ENCODE data around the gene METAP2. TPM values are rescaled to one million over a fixed set of nuclear protein-coding genes. Genes with fewer than 3 reads are reported as not detected.

The METAP2 gene
- total and polyA plus RNA-seq, 2 of the 8 experiments (the other 6 are each of a cell fraction or from before 2014, with no cell fraction given), result 41.3 to 114 TPM

DNA sequence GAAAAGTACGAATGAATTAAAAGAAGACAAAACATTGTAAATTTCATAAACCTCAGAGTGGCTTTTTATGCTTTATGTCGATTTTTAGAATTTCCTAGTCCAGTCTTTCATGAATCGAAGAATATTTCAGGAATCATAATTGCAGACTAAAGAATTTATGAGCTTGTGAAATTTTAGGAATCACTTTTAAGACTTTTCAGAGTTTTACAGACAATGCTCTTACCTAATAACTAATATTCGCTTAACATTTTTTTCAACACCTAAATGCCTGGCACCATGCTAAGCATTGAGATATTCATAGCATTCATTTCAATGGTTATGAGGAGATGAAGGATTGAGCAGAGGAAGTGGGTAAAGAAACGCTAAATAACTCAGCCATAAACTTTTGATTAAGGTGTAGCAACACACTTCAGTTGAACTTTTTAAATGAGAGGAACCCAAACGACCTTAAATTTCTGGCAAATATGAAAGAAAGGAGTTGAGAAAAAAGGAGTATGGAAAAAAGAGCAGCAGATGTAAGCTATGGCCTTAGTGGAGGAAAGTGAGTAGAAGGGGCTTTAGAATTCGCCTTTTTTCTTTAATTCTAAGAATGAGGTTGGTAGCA is 78.1 kb downstream of the METAP2 start:
- DNase-seq (ENCODE audit: low read depth in 1 of 2, low spot score in 2 of 2), result no peak
- H3K79me1 ChIP-seq (ENCODE audit: low read depth, low read length), result no peaks in the 10 kb centered on the region
- ChIA-PET POLR2A (ENCODE audit: partially characterized antibody) (interaction anchor here (0.9 to 3.5 kb wide), 7 partner anchors 9 to 38 kb away, joined by 3 to 20 read pairs (median 4); no protein-coding TSS in a partner anchor), CTCF (ENCODE audit: partially characterized antibody) (interaction anchor here (1.1 kb wide), 1 partner anchor 20 kb away, joined by 7 read pairs; no protein-coding TSS in a partner anchor)
- no peak overlapping the region for H2AFZ ChIP-seq (ENCODE audit: low read length)
- no peak overlapping the region for H2BK12ac ChIP-seq (ENCODE audit: low read depth, low read length)
- H4K20me1 ChIP-seq (replicated peaks in 1 of 2; ENCODE audit: control insufficient read depth in 1 of 2, insufficient read depth in 2 of 2, low read length in 2 of 2), result no peaks in the 10 kb centered on the region
- peak overlapping the region; percentile 29 for H4K91ac ChIP-seq (replicated peaks; ENCODE audit: insufficient read length, low read length)
- no peak overlapping the region for H3K23ac ChIP-seq (ENCODE audit: insufficient read length)
- peaks cover 0 to 9% (median 3%) of the 10 kb centered on the region in 4 experiments; a peak in 5 of 7 replicates for H3K4me1 ChIP-seq (replicated peaks in 1 of 4; ENCODE audit: control insufficient read depth in 3 of 4, insufficient read depth in 4 of 4, low read length in 3 of 4)
- H2BK15ac ChIP-seq (ENCODE audit: low read length), result no peak overlapping the region
- WGBS, 2 experiments (ENCODE audit: extremely low coverage in 1 of 2, insufficient coverage in 1 of 2, insufficient read length in 1 of 2, insufficient replicate concordance in 2 of 2, low coverage in 1 of 2, low lambda C conversion rate in 2 of 2, missing lambda C conversion rate in 1 of 2), result 14% methylated on average over 7 of the region's 7 CpGs; no CpG with 5 or more reads in 1 of the 2 experiments
- H3K27me3 ChIP-seq (replicated peaks in 1 of 4; ENCODE audit: control insufficient read depth in 3 of 4, extremely low read depth in 1 of 4, insufficient read depth in 3 of 4, low read length in 3 of 4), result no peaks in the 10 kb centered on the region
- no peak overlapping the region for H4K8ac ChIP-seq (ENCODE audit: extremely low read depth, insufficient read depth, low read length)
- H3K9me3 ChIP-seq (ENCODE audit: insufficient read depth in 2 of 2, low read depth in 1 of 2, low read length in 1 of 2), result no peaks in the 10 kb centered on the region
- no peak for FAIRE-seq
- peak overlapping the region; percentile 61 for H3K4ac ChIP-seq (replicated peaks; ENCODE audit: insufficient read length, low read depth, low read length)
- H2BK120ac ChIP-seq (replicated peaks; ENCODE audit: low read depth, low read length), result peak overlapping the region; percentile 80
- H3K79me2 ChIP-seq (ENCODE audit: control insufficient read depth in 1 of 2, insufficient read depth in 2 of 2, low read length in 2 of 2), result peaks cover 11 to 77% of the 10 kb centered on the region in 2 experiments
- peak overlapping the region; percentile 76; the same call in 1 of the 2 replicates for H2BK5ac ChIP-seq (ENCODE audit: low read depth, low read length)
- H3K4me3 ChIP-seq (ENCODE audit: extremely low read depth in 1 of 4, insufficient read depth in 2 of 4, low read depth in 3 of 4, low read length in 4 of 4), result peak overlapping the region; percentile 71 to 95 (median 88)
- peak overlapping the region; percentile 72 to 97 for H3K4me2 ChIP-seq (ENCODE audit: insufficient read depth in 1 of 2, low read depth in 2 of 2, low read length in 2 of 2)
- peaks cover 0 to under 1% (median 0%) of the 10 kb centered on the region in 4 experiments; a peak in 1 of 8 replicates for H3K36me3 ChIP-seq (ENCODE audit: control insufficient read depth in 2 of 4, insufficient read depth in 4 of 4, low read length in 3 of 4)
- H2AK5ac ChIP-seq (ENCODE audit: low read depth, low read length), result no peak overlapping the region
- peak overlapping the region; percentile 72 for H3K27ac ChIP-seq (ENCODE audit: low read depth, low read length)
- H2BK20ac ChIP-seq (ENCODE audit: low read length), result peak overlapping the region; percentile 51; the same call in 1 of the 2 replicates
- H3K9ac ChIP-seq (replicated peaks in 1 of 4; ENCODE audit: extremely low read depth in 1 of 4, low read depth in 3 of 4, low read length in 3 of 4), result peak overlapping the region in 3 of 4 experiments; percentile 36 to 75 (median 40); a peak in 5 of 7 replicates
- H3K18ac ChIP-seq (ENCODE audit: extremely low read depth, low read length), result no peak overlapping the region; the same call in 1 of the 2 replicates
- peaks cover 8% of the 10 kb centered on the region; the same call in 1 of the 2 replicates for H3K23me2 ChIP-seq (ENCODE audit: low read depth, low read length)
- no peak overlapping the region for H3K14ac ChIP-seq (ENCODE audit: insufficient read length)
- H3K56ac ChIP-seq (replicated peaks; ENCODE audit: insufficient read length, low read depth, low read length), result no peak overlapping the region
- H4K5ac ChIP-seq (ENCODE audit: insufficient read length, low read depth, low read length), result peak overlapping the region; percentile 95
- TF ChIP-seq ASH2L (IDR thresholded peaks at IDR 0.05; ENCODE audit: low read length) (no peak), TAF7 (optimal IDR thresholded peaks at IDR 0.05; ENCODE audit: borderline replicate concordance, low read depth, low read length) (no peak), KDM4A (IDR thresholded peaks at IDR 0.05; ENCODE audit: low read depth, low read length, severe bottlenecking) (no peak), CREB1 (IDR thresholded peaks at IDR 0.05) (no peak)

Data from H1 (cell line).